ENCODE results near the gene MPDZ.

MPDZ gene

DNA sequence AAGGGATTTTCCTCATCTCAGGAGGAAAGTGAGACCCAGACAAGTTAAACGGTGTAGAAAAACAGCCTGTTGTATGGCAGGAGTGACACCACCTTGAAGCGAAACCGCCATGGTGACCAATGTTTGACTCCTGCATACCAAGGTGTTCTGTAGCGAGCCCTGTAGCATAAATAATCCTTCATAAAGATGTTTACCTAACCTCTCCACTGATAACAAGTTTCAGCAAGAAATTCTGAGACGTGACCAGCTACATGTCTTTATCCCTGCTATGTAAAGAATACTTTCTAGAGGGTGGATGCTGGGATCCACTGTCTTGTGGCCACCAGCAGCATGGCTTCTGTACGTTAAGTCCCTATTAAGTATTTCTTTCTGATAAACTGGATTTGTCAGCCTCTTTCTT, 148.1 kb downstream of the MPDZ start:
- DNase-seq = no peak

DNA sequence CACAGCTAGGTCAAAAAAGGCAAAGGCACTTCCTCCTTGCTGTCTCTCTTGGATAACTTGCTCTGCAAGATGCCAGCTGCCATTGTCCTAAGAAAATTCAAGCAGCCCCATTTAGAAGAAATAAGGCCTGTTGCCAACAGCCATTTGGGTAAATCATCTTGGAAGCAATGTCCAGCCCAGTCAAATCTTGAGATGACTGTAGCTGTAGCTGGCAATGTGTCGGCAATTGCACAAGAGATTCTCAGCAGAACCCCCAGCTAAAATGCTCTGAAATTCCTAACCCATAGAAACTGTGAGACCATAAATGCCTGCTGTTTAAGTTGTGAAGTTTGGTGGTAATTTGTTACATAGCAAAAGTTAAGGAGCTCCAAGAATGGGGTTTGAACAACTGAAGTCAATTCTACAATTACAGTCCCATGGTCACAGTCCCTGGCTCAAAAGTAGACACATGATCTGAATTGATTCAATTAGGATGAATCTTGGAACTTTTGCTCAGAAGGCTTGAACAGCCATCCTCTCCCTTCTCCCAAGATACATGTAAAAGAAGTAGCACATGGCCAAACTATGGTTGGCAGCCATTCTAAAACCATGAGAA, 151.1 kb downstream of the MPDZ start:
- DNase-seq = no peak

GRCh38 chr9:13127131-13127530, 152.4 kb downstream of the MPDZ start:
- DNase-seq = no peak

DNA sequence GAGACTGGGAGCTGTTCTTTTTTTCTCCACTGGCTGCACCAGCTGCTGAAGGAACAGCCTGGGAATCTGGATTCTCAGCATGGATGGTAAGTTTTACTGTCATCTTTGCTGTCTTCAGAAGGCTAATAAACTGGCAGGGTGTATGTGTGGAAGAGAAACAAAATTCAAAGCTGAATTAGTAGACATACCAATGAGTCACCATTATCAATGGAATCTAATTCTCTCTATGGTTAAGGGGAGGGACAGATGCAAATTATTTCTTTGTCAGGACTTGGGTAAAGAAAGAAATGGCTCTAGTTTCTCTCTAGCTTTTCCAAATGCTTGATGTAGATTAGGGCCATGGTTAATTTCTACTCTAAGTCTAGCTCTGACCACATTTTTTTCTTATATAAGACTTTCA, 154.2 kb downstream of the MPDZ start:
- no peak for DNase-seq

GRCh38 chr9:13122756-13123369, 156.6 kb downstream of the MPDZ start:
- DNase-seq = no peak

DNA sequence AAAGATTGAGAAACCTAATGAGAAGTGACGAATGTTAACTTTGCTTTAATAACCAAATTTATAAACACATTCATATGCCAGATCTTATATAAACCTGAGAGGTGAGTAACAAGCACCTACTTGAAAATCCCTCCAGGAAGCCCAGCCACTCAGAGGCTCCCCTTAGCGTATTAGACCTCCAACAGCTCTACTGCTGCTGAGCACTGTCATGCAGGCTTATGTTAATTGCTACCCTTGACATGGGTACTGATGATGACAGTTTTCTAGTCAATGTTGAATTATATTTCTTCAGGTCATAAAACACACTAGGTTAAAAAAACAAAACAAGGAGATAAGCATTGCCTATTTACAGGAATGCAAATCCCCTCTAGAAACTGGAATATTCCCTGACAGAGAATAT, 161.2 kb downstream of the MPDZ start:
- peak in 1 of 2 experiments; percentile 3 for DNase-seq

DNA sequence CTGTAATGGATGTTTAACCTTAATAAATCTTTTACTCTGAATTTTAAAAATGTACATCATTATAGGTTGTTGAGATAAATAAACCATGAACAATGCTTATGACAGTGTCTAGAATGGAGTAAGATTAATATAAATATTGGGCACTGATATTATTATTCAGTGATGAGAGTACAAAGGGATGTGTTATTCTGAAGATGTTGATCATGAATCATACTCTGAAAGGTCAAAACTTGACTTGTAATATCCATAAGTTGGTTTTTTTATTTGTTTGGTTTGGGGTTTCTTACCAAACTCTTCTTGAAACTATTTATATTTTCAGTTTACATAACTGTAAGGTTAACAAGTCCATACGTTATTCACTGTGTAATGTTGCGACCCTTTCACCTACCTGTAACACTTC, 163.2 kb downstream of the MPDZ start:
- DNase-seq = no peak

GRCh38 chr9:13113751-13114150, 165.7 kb downstream of the MPDZ start:
- DNase-seq = no peak

GRCh38 chr9:13113216-13113615, 166.3 kb downstream of the MPDZ start:
- peak in 1 of 2 experiments; percentile 10 for DNase-seq

DNA sequence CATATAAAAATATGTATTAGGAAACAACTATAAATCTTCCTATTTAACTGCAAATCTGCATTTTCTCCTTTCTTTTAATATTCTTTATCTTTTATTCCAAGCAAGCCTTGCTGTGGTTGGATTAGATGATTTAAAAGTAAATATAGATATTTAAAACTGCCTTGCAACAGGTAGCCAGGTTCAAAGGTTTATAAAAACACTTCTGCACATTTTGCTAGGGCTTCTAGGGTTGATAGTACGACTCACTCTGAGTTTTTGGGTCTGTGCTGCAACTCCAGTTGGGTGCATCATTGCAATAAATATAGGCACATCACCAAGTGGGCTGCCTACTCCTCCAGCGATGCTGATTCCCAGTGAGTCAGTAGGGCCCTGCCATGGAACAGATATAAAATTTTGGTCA, 167.7 kb downstream of the MPDZ start:
- DNase-seq = no peak

GRCh38 chr9:13110766-13111417, 168.6 kb downstream of the MPDZ start:
- peak; percentile 85 to 89 for DNase-seq

- no peak for DNase-seq
These were observed 169.7 kb downstream of the MPDZ start for GRCh38 chr9:13109781-13110180.

GRCh38 chr9:13107008-13107407, 172.5 kb downstream of the MPDZ start:
- DNase-seq = no peak

DNA sequence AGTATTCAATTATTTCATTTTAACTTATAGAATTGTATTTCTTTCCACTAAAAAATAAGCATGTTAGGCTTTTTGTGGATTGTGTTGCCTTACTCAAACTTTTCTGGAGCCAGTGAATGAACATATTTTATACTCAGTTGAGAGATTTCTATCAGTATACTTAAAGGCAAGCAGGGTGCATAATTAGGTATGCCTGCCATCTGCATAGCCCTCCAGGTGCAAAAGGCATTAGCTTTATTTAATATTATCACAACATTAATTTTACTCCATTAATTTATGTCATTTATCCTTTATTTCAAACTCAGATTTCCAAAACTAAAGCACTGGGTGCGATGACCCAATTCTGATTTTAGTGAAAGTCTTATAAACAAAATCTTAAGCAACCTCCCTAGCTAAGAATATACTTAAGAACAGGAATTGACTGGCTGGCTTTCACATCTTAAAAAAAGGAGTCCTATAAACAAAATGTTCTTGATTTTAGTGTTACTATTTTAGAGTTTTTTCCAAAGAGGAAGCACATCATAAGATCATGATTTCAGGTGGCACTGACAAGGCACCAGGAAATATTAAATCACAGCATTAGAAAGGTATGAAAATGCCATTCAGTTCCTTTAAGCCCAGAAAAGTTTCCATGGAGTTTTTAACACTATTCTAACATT, 178.4 kb downstream of the MPDZ start:
- no peak for DNase-seq

DNA sequence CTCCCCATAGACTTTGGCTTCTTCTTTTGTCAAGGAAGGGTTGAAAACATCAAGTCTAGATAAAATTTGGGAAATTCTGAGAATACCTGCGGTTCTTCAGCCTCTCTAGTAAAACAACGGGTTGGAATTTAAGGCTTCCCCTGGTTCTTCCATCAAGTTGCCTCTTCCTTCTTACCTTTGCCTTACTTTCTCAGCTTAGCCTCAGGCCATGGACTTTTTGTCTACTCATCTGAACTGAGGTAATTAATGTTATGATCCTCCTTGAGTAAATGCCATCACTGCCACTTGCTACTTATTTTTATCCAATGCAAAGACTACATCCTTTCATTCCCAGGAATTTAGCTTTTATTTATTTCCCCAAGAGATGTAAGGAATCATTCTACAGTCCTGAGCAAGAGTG, 184.4 kb downstream of the MPDZ start:
- DNase-seq = no peak

DNA sequence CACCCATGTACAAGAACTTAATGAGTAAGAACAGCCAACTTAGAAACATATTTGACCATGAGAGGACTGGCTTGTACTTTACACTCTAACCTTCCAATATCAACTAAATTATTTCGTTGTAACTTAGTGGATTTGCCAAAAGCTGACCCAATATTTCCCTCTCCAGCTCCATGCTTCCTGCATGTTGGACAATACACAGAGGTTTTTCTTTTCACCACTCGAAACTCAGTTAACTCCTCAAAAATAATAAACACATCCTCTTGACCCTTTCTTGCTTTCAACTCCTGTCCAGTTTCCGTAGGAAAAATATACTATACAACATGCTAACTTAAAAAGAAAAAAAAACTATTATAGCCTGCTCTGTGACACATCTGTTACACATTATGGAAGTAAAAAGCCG, 188.9 kb downstream of the MPDZ start:
- no peak for DNase-seq

- DNase-seq = no peak
These were observed 189.8 kb downstream of the MPDZ start for GRCh38 chr9:13089666-13090065.

- peak; percentile 67 to 82 for DNase-seq
These were observed 190.6 kb downstream of the MPDZ start for GRCh38 chr9:13088720-13089427.

- no peak for DNase-seq
These were observed 195.4 kb downstream of the MPDZ start for GRCh38 chr9:13083963-13084528.

DNA sequence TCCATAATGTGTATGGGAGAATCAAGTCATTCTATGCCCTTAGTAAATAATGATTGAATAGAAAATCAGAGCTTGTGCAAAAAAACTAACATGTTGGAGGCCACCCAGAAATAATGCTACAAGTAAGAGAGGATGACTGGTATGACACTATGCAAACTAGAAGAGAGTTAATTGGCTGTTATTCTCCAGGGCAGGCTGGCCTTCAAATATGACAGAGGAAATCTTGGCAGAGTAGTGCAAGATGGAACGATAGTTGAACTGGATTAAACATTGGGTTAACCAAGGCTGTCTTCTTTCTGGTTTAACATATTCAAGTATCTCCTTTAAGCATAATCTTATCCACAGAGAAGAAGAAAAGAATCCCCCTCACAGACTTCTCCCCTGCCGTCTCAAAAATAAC, 196.1 kb downstream of the MPDZ start:
- no peak for DNase-seq

DNA sequence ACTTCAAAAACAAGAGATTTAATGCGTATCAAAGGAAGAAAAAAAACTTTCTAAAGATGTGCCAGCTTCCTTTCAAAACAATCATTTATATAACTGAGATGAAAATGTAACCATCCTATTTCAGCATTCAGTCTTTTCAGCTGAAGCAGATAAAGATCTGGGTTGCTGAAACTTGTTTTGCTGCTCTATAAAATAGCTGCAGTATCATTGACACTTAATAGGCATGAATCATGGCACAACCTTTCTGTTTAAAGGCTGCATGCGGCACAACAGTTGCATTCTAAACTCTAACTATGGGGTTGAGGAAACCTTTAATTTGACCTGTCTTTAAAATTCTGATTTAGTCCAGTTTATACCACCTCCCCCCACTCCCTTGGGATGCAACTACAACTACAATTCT, 196.7 kb downstream of the MPDZ start:
- DNase-seq = peak in 1 of 2 experiments; percentile 31

GRCh38 chr9:13078164-13078563, 201.3 kb downstream of the MPDZ start:
- DNase-seq = no peak

DNA sequence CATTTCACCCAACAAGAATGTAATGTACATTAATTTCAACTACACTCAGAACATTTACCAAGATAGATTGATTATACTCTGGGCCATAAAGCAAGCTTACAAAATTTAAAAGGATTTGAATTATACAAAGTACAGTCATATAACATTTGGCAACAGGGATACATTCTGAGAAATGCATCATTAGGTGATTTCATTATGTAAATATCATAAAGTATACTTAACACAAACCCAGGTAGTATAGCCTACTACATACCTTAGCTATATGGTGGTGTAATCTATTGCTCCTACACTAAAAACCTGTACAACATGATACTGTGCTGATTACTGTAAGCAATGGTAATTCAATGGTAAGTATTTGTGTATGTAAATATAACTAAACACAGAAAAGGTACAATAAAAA, 202.9 kb downstream of the MPDZ start:
- peak in 1 of 2 experiments; percentile 15 for DNase-seq
